ENCODE measurements around the gene ZNF341.
A peak's percentile ranks its signal among the peaks of the same experiment; 100 is the strongest.

The ZNF341 gene

DNA sequence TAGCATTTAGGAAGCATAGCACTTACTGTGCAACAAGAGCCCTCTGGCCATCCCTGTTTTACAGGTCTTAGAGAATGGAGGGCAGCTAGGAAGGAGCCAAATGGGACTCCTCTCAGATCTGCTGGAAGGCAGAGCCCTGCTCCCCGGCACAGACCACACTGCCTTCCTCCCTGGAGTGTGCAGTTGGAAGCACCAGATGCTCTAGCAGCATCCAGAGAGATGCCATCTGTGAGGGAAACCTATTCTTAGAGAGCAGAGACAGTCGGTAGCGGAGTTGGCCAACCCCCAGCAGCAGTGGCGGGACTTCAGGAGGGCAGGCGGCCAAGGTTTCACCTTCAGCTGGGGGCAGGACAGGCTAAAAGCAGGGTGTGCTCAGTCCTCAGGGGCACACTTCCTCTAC, 28.9 kb upstream of the ZNF341 start:
- no peak for DNase-seq

DNA sequence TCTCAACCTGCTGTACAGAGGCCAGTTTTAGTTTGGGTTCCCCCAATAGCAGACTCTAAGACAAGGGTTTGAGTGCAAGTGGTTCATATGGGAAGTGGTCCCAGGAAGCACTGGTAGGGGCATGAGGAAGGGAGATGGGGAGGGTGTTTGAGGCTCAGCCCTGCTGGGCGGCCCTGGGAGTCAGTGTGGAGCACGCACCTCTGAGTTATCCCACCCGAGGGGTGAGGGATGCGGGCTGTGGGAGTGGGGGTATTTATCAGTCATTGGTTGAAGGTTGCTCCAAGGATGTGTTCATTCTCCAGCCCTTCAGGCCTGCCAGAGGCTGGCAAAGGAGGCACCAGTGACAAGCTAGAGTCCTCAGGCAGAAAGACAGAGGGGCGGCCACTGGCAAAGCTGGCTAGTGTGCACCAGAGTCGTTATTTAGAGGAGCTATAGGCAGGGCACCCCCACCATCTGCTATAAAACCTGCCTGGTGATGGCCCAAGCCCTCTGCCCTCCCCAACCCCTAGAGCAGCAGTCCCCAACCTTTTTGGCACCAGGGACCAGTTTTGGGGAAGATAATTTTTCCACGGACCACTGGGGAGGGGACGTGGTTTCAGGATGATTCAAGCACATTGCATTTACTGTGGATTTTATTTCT, 28.2 kb upstream of the ZNF341 start:
- DNase-seq: no peak

DNA sequence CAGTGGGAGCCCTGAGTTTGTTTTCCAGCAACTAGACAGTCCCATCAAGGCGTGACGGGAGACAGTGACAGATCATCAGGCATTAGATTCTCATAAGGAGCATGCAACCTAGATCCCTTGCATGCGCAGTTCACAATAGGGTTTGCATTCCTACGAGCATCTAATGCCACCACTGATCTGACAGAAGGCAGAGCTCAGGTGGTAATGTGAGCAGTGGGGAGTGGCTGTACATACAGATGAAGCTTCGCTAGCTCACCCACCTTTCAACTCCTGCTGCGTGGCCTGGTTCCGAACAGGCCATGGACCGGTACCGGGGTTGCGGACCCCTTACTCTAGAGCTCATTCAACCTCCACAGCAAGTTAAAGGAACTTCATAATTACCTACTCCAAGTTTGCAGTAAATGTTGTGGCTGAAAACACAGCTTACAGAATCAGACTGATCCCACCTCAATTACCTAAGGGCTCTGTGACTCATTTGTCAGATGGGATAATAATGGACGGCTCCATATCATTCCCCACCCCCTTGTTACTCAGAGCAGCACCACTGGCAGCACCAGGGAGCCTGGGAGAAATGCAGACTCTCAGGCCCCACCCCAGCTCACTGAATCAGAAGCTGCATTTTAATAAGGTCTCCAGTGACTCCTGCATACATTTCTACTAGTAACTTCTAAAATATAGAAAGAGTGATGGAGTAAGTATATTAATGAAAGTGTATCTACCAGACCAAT, 27.4 kb upstream of the ZNF341 start:
- no peak for DNase-seq

DNA sequence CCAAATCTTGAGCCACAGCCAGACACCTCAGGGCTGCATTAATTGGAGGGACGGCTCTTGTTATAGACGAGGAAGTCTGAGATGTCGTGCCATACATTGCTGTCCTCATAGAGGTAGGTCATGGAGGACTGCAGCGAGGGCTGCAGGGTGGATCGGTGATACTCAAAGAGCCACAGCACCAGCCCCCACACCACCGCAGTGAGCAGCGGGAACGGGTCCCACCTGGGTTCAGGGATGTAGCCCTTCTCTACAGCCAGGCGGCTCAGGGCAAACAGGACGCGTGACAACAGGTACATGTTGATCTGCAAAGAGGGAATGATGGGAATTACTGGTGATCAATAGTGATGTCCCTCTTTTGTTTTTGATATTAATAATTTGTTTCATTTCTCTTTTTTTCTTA, 24.1 kb upstream of the ZNF341 start:
- DNase-seq: no peak

DNA sequence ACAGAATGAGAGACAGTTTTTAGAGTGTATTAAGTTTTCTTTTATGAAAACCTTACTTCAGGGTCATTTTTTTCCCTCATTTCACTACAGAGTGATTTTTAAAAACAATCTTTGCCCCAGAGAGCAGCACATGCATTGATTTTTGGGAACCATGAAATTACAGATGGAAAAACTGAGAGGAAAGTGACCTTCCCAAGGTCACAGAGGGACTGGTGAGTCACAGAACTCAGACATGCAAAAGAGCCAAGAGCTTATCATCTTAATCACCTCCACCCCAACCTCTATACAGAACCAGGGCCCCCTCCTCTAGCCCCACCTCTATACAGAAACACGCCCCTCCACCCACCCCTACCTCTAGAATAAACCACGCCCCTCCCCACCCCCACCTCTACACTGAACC, 22.4 kb upstream of the ZNF341 start:
- no peak for DNase-seq

DNA sequence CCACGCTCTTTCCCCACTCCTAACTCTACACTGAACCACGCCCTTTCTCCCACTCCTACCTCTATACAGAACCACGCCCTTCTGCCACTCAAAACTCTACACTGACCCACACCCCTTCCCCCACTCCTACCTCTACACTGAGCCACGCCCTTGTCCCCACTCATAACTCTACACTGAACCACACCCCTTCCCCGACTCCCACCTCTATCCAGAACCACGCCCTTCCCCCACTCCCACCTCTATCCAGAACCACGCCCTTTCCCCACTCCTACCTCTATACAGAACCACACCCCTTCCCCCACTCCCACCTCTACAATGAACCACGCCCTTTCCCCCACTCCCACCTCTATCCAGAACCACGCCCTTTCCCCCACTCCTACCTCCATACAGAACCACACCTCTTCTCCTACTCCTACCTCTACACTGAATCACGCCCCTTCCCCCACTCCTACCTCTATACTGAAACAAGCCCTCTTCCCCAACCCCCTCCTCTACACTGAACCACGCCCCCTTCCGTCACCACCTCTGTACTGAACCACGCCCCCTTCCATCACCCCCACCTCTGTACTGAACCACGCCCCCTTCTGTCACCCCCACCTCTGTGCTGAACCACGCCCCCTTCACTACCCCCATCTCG, 21.8 kb upstream of the ZNF341 start:
- DNase-seq: no peak

DNA sequence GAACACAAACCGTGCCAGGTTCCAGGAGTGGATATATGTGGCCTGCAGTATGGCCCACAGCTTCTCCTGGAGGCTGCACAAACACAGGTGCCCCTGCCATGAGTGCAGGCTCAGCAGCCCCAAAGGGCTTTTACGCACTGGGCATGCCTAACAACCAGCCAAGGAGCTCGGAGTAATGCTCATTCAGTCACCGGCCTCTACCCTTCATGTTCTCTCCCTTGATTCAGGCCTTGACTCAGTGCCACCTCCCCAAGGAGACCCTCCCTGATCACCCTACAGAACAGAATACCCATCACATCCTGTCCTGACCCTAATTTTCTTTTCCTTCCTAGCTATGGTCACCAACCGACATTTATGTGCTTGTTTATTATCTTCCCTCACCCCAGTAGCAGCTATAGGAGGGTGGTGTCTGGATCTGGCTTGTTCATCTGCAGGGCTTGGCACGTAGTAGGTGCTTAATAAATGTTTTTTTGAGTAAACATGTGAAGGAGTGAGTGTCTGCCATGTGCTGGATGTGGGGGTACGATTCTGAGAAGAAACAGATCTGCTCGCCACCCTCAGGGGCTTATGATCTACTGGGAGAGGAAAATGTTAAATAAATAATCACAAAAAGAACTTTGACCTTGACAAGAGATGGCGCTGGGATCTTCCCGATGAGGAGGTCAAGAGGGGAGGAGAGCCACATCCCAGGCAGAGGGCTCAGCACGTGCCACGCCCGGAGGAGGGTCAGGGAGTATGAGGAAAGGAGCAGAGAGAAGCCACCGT, 20.9 kb upstream of the ZNF341 start:
- DNase-seq: no peak

DNA sequence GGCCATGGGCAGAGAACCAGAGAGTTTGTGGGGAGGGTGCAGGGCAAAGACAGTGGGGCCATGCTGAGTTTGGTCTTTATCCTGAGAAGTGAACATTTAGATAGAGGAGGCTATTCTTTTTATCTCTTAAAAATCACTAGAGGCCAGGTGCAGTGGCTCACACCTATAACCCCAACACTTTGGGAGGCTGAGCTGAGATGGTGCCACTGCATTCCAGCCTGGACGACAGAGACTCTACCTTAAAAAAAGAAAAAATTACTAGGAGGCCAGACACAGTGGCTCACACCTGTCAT, 20.4 kb upstream of the ZNF341 start:
- DNase-seq: no peak

DNA sequence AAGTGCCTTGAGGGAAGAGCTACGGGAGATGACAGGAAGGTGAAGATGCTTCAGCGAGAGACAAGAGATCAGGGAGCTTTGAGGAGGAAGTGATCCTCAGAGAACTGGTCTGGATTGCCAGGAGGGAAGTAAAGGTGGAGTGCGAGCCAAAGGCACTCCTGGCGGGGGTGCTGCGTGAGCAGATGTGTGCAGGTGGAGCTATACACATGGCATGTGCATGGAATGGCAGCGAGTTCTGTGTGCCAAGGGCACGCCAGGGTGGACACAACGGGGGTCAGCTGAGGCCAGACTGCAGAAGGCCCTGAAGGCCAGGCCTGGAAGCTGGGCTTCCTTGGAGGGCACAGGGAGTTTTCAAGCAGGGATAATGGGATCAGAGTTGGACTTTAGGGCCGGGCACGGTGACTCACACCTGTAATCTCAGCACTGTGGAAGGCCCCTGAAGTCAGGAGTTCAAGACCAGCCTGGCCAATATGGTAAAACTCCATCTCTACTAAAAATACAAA, 17.9 kb upstream of the ZNF341 start:
- no peak for DNase-seq

DNA sequence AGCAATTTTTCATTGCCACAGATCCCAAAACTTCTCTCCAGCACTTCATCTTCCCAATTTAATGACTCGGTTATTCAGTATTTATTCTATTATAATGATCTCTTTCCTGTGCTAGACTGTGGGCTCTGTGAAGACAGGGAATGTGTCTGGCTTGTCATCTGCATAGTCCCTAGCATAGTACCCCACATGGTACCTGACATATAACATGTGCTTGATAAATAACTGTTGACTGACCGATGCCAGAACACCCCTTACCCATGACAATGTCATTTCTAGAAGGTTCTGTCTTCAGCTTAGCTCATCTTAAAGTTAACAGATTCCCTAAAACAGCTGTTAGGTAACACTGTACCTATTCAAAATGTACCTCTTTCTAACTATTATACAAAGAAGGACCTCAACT, 15.3 kb upstream of the ZNF341 start:
- DNase-seq: no peak

DNA sequence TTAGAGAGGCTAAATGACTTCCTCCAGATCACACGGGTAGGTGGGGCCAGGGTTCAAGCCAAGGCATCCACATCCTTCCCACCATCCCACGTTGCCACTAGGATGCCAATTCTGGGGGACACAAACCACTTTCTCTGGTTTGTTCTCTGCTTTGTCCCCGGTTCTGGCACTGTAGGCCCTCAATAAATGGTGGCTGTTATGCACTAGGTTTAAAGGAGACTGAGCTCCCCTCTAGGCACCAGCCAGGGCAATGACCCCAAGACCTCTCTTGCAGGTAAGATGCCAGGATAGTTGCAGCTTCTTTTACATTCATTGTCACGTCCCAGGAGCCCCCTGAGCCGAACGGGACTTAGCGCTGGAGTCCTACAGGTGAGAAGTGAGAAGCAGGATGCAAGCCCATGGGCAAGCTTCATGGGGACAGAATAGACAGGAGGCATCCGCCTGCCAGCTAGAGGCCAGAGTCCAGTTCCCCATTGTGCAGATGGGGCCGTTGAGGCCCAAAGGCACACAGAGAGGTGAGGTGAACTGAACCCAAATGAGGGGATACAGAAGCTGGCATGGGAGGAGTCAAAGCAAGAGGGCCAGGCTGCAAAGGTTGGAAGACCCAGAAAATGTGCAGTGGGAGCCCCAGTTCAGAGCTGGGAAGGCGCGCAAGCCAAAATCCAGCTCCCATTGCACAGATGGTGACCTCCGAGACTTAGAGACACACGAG, 12.4 kb upstream of the ZNF341 start:
- DNase-seq: no peak

DNA sequence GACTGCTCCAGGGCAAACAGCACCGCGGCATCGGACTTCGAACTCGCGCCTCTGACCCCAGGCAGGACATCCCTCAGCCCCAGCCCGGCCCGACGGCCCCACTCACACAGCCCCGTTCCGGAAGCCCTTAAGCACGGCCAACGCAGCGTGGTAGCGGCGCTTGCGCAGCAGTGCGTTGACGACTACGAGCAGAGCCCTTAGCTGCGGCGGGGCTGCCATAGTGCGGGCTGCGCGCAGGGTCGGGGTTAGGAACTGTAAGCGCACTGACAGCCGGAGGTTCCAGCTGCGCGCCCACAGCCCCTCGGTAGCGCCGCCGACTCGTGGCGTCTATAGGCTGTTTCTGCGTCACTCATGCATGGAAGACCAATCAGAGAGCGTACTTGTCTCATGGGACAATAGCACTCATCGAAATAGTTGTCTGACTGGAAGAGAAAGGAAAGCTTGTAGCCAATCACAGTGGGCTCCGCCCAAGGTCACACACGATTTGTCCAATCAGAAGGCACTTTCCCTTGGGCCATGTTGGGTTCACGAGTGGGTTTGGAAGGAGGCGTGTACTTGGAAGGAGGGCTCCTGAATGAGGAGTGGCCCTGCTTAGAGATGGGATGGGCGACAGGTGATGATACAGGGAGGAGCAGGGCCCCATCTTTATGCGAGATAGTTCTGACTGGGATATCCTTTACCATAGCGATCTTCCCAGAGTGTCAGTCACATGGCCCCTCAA, 11.6 kb upstream of the ZNF341 start, which contains the start of gene PXMP4:
TSS of gene PXMP4 (minus strand) at position 322 of the 721 bp plus-strand sequence. CDS start at position 219, 103 bp downstream.
- DNase-seq: peak; percentile 79

DNA sequence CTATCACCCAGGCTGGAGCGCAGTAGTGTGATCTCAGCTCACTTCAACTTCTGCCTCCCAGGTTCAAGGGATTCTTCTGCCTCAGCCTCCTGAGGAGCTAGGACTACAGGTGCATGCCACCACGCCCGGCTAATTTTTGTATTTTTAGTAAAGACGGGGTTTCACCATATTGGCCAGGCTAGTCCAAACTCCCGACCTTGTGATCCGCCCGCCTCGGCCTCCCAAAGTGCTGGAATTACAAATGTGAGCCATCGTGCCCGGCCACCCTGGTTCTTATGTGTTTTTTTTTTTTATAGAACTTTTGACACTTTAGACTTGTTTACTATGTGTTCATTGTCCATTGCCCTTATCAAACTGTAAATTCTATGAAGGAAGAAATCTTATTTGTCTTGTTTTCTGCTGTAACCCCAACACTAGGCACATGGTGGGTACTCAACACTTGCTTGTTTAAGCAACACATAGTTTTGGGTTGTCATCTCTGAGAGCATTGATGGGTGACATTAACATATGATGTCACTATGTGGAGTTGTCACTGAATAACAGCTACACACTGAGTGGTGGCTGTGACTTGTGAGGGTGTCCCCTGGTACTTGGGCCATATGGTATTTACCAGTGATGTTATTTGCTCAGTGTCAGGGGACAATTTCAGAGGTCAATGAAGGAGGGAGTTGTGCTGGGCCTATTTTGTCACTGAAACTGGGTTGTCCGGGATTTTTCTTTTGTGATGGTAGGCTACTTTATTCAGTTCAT, 10.2 kb upstream of the ZNF341 start:
- DNase-seq: no peak

DNA sequence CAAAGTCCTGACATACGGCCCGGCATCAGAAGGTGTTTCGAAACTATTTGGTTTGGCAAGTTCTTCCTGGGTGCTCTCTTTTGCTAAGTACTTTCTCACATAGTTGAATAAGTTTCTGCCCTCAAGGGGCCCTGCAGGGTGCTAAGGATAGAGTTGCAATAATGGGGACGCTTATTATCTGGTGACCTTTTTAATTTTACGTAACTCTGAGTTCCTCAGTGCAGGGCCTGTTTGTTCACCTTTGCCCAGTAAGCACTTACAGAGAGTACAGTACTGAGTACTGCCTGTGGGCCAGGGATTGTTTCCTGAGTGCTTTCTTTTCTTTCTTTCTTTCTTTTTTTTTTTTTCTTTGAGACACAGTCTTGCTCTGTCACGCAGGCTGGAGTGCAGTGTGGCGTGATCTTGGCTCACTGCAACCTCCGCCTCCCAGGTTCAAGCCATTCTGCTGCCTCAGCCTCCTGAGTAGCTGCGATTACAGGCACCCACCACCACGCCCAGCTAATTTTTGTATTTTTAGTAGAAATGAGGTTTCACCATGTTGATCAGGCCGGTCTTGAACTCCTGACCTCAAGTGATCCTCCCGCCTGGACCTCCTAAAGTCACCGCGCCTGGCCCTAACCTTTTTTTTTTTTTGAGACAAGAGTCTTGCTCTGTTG, 7.2 kb upstream of the ZNF341 start:
- no peak for DNase-seq

DNA sequence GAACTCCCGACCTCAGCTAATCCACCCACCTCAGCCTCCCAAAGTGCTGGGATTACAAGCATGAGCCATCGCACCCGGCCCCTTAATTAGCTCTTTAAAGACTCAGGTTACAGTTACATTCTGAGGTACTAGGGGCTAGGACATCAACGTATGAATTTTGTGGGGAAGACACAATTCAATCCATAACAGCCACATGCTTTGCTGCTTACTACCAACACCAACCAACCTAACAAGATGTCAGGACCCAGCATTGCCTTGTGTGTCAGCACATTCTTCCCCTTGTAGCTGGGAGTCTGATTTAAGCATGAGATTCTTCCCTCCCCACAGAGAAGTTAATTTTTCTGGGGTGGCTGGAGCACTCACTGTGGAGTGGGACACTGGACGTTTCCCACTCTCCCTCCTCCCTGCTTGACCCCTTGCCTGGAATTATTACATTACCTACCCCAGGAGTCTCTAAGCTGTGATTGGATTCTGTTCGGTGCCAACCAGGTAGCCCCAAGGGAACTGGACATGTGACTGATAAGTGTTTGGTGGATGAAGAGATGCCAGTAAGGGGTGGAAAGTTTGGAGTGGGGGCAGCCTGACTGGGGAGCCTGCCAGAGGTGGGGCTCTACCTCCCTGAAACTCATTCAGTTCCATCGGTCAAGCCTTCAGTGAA, 6.1 kb upstream of the ZNF341 start:
- DNase-seq: no peak

DNA sequence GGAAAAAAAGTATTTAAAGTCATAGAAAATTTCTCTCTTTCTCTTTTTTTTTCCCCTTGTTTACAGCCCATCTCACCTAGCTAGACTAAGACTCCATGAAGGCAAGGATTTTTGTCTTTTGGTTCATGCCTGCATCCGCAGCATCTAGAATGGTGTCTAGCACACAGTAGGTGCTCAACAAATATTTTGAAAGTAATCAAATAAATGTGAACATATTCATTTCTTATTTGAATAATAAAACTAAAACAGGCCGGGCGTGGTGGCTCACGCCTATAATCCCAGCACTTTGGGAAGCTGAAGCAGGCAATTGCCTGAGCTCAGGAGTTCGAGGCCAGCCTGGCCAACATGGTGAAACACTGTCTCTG, 4.7 kb upstream of the ZNF341 start:
- no peak for DNase-seq

DNA sequence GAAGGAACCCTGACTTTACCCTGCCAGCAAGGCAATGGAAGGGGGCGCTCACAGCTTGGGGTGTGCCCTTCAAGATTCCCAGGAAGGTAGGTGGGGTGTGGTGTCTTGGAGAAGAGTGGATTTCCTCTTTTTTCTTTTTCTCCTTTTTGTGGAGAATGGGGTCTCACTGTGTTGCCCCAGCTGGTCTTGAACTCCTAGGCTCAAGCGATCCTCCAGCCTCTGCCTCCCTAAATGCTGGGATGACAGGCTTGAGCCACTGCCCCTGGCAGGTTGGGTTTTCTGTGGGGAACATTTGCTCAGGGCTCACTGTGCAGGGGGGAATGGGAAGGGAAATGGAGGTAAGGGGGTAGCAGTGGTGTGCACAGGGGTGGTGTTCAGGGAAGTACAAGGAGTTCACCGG, 4.0 kb upstream of the ZNF341 start:
- no peak for DNase-seq

DNA sequence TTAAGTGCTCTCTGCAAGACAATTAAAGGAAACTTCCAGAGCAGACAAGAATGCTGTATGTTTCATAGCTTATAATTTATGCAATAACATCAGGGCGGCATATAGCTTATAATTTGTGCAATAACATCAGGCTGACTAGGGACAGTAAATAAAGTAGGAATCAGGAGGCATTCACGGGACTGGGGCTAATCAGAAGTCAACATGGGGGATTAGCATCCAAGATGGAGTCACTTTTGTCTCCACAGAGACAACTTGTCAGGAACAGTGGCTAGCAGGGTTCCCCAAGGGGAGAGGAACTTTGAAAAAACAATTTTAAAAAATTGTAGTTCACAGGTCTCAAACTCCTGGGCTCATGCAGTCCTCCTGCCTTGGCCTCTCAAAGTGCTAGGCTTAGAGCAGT, 3.3 kb upstream of the ZNF341 start:
- no peak for DNase-seq

DNA sequence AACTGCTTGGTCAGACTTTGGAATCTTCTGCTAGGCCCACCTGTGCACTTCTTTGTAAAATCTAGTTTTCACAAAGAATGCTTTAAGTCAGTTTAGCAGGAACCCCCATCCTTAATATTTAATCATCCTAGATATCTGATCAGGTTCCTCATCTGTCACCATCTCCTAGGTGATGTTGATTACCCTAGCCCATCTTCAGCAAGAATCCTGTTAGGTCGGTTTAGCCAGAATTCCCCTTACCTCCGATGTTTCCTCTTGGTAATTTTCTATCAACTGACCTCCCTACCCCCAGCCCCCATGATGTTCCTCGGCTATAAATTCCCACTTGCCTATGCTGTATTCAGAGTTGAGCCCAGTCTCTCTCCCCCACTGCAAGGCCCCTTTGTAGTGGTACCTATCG, 2.7 kb upstream of the ZNF341 start:
- DNase-seq: no peak

DNA sequence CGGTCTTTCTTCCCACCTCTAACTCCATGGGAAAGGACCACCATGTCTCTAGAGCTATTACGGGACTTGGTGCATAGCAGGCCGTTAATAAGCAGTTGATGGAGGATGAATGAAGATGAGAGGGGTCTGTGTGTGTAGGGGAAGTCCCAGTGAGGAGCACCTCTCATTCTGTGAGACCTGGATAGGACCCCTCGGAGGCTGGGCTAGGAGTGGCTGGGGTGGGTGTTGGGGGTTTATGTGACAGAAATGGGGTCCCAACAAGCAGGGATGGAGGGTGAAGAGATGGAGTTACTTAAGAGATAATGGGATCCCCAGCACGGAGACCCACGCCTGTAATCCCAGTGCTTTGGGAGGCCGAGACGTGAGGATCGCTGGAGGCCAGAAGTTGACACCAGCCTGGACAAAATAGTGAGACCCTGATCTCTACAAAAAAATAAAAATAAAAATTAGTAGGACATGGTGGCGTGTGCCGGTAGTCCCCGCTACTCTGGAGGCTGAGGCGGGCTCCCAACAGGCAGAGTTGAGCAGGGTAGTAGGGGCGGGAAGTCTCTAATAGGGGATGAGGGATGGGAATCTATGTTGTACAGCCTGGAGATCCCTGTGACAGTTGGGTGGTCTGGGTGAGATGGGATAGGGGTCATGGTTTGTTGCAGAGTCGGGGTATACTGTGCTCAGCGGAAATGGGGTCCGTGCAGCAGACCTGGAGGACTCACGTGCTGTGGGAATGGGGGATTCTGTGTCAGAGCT, 677 bp upstream of the ZNF341 start:
- DNase-seq: no peak

Measured in activated gamma-delta T cell treated with Interleukin-2 at 50 U/mL for 16 hours (primary cell).